Measurements from ENCODE around the gene ZNF750.
A peak's percentile ranks its signal among the peaks of the same experiment; 100 is the strongest.

The ZNF750 gene

GRCh38 chr17:82872591-82873520, 33.0 kb upstream of the ZNF750 start:
- DNase-seq: no peak

DNA sequence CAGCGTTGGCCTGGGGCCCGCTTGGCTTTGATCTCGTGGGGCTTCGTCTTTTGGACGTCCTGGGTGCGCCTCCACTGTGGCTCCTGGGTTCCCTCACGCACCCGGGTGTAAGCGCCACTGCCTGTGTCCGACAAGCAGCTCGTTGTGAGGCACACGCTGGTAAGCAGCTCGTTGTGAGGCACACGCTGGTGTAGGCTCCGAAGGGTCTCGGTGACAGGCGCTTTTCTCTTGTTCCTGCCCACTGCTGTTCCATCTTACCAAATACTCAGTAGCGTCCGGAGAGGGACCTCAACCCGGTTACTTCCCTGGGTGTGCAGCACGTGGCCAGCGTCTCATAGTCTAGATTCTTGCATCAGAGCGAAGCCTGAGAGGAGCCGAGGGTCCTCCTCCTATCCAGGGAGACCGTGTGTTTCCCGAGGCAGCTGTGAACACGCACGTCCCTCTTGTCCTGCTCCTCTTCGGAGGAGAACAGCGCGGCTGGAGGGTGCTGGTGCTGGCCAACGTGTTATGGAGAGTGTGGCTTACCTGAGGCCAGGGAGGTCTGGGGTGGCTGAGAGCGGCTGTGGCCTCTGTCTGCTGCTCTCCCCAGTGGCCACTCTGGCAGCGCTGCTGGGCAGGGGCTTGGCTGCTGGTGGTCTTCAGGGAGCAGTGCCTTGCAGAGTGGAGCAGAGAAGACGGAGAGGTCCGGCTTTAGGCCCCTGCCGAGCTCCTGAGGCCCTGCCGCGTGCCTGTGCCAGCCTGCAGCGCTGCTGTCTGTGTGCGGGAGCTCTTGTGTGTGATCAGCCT, 32.1 kb upstream of the ZNF750 start:
- no peak for DNase-seq

- DNase-seq: peak; percentile 64
Observed at GRCh38 chr17:82871056-82871775, 31.4 kb upstream of the ZNF750 start.

DNA sequence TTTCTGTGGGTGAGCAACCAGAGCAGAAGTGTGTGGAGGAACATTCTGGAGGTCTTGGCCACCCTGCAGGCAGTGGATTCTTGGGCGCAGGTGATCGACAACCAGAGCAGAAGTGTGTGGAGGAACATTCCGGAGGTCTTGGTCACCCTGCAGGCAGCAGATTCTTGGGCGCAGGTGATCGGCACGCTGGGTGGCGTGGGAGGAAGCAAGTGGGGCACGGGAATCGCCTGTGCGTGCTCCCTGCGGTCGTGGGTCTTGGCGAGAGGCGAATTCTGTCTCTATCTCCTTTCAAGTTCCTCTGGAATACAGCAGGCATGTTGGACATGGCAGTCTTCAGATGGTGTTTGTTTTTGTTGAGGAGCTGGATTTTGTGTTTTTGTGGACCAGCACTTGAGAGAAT, 30.7 kb upstream of the ZNF750 start:
- DNase-seq: no peak

DNA sequence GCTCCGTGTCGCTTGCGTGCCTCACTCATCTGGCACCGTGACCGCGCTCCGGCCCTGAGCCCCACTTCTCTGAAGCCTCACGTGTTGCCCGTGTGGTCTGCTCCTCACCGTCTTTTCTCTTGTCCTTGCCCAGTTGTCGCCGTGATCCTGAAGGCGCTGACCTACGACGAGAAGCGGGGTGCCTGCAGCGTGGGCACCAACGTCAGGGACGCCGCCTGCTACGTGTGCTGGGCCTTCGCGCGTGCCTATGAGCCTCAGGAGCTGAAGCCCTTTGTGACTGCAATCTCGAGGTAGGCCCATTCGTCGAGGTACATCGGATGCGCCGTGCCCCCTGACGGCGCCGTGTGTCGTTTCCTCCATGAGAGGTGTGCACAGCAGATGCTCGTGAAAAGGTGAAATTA, 30.3 kb upstream of the ZNF750 start:
- no peak for DNase-seq

GRCh38 chr17:82869536-82869935, 29.7 kb upstream of the ZNF750 start:
- DNase-seq: no peak

GRCh38 chr17:82868715-82869131, 28.9 kb upstream of the ZNF750 start:
- no peak for DNase-seq

DNA sequence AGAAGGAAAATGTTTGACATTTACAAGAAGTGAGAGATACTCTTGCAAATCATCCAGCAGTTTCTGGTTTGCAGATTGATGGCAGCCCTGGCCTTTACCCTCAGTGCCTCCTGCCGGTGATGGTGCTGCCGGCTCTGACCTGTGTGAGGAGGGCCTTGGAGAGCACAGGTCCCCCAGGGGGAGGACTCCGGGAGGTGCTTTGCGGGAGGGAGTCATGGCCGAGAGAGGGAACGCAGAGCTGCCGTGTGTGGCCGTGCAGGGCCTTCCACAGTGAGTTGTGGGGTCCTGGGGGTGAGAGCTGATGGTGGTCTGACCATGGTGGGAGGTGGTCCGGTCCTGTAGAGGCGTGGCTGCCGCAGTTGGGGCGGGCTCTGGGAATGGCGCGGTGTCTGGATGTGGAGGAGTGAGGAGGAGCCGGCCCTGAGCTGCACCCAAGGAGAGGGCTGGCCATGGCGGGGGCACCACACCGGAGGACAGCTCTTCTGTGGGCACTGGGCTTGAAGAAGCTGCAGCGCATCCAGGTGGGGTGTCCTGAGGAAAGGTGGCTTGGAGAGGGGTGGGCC, 28.0 kb upstream of the ZNF750 start:
- DNase-seq: no peak

- DNase-seq: no peak
Observed at GRCh38 chr17:82866590-82867191, 26.9 kb upstream of the ZNF750 start.

DNA sequence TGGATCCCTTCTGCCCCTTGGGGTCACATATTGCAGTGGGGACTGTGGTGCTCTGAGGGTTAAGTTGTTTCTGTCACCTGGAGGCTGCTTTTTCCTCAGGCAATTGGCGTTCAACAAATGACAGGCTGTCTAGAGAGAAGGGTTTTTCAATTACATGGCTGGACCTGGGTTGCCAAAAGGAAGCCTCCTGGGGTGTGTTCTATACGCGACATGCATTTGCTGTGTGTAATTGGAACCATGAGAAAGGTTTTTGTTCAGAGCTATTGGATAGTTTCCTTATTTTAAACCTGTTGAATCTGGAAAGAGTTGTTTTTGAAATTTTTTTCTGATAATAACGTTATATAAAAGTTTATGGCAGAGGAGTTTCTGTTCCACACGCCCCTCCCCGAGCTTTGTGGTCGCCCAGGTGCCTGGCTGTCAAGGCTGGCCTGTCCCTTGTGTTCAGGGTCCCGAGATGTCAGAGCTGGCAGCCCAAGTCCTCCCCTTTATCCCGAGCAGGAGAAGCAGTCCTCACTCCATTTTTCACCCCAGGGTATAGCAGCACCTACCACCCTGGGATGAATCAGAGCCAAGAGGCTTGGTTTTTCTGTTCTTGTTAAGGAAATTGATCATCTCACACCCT, 26.1 kb upstream of the ZNF750 start:
- no peak for DNase-seq

DNA sequence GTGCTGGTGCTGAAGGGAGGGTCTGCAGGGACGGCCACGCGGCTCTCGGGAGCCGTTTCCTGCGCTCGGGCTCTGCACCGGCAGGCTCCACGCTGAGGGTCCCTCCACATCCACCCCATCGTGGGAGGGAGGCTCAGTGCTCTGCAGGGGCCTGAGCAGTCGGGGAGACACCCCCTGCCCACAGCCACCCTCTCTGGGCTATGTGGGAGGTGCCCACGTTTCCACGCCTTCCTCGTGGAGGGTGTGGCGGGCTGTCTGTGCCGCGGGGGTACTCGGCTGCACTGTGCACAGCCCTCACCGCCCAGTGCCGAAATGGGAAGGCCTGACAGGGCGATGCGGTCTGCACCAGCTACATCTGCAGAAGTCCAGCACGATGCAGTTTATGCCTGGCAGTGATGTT, 25.5 kb upstream of the ZNF750 start:
- no peak for DNase-seq

GRCh38 chr17:82864713-82865248, 25.0 kb upstream of the ZNF750 start:
- no peak for DNase-seq

- DNase-seq: peak; percentile 89
Observed at GRCh38 chr17:82863941-82864712, 24.3 kb upstream of the ZNF750 start.

DNA sequence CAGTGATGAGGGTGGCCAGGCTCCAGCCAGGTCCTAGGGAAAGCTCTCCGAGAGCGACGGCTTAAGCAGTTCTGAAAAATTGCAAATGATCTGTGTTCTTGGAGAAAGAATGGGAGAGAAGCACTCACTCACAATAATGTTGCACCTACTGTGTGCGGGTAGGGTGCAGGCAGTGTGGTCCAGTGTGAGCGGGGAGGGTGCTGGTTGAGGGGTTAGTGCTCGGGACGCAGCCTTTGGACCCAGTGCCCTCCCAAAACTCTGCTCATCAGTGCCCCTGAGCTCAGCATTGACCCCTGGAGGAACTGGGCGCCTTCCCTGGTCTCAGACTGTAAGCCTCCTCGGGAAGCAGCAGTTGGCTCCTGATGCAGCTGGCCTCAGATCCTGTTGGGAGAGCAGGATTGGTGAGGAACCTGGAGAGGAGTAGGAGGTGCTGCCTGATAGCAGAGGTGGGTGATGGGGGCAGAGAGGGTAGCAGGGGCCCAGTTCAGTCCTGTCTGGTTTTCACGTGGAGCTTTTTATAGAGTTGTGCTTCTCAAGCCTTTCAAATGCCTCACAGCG, 23.6 kb upstream of the ZNF750 start:
- DNase-seq: no peak

DNA sequence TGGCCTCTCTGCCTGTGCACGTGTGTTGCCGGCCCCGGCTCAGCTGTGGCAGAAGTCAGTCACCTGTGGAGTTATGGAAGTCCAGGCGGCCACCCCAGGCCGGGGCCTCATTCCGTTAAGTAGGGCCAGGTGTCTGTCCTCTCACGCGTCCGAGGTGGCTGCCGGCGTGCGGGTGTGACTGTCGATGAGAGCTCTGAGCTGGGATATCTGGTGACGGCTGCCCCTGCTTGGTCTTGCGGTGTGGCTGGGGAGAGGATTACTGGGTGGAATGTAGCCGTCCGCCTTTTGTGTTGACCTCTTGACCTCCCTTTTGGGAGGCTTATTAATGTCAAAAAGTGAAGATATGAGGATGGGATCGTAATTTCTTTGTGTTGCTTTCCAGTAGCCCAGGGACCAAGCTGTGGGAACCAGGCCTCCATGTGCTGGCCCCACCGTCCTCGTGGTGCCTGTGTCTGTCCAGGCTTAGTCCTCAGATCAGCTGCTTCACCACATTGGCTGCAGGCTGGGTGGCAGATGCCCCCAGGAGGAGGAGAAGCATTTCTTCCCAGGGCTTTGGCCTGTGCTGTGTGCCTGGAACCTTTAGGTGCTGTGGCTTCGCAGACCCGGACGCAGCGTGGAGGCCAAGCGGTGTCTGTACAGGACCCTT, 23.0 kb upstream of the ZNF750 start:
- DNase-seq: no peak

GRCh38 chr17:82862191-82862590, 22.4 kb upstream of the ZNF750 start:
- DNase-seq: no peak

DNA sequence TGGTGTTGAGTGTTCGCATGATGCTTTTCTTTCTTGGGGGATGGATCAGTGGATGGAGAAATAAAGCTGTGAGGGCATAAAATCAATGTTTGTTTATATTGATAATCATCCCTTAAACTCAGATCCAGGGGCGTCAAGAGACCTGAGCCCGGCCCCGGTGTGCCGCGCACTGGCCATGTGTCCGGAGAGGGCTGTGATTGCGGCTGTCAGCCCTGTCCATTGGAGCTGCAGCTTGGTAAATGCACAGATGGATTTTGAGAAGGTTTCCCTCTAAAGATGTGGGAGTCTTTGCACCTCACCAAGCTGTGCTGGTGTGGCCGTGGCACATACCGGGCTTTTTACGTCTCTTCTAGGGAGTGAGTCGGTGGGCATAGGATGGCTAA, 21.6 kb upstream of the ZNF750 start:
- DNase-seq: no peak

GRCh38 chr17:82860606-82861392, 21.0 kb upstream of the ZNF750 start:
- no peak for DNase-seq
